ENCODE measurements around the gene E2F8. TPM values are rescaled to one million over a fixed set of nuclear protein-coding genes. Genes with fewer than 3 reads are reported as not detected.

E2F8 gene
- total and polyA plus RNA-seq, 2 experiments from 2014 or later, result 8.3 to 10.6 TPM

GRCh38 chr11:19201737-19202605 is 38.8 kb downstream of the E2F8 start, which contains the start of gene CSRP3:
TSS of gene CSRP3 (minus strand) at chr11:19201983. CDS start at chr11:19192448, 9,535 bp downstream.
- no peaks in the 10 kb centered on the region for H3K36me3 Mint-ChIP-seq (ENCODE audit: low read depth)
- H4K20me1 ChIP-seq (replicated peaks; ENCODE audit: insufficient read depth), result no peaks in the 10 kb centered on the region
- H3K79me2 ChIP-seq (replicated peaks; ENCODE audit: insufficient read depth), result no peaks in the 10 kb centered on the region
- H2AFZ ChIP-seq, result no peak within 1 kb of the TSS
- H3K27ac ChIP-seq (ENCODE audit: low read depth), result no peak within 1 kb of the TSS
- no peak within 1 kb of the TSS for H3K4me2 ChIP-seq
- ATAC-seq (no peak), DNase-seq (ENCODE audit: low spot score) (no peak)
- no peak within 1 kb of the TSS for H3K27ac Mint-ChIP-seq
- 0 out of 2 replicates have a peak, but pooled peaks cover 3% of the 10 kb centered on the region for H3K36me3 ChIP-seq (ENCODE audit: insufficient read depth)
- no peaks in the 10 kb centered on the region for H3K4me1 ChIP-seq (ENCODE audit: insufficient read depth)
- TF ChIP-seq ZNF331 (CRISPR knock-in tag; IDR thresholded peaks at IDR 0.05; ENCODE audit: low read depth) (no peak), ZNF114 (CRISPR knock-in tag; IDR thresholded peaks at IDR 0.05) (no peak), REST (IDR thresholded peaks at IDR 0.05; ENCODE audit: unreplicated experiment) (no peak), NANOG (IDR thresholded peaks at IDR 0.05; ENCODE audit: borderline replicate concordance) (no peak), EZH2 (IDR thresholded peaks at IDR 0.05; ENCODE audit: low read depth, unreplicated experiment) (no peak), CREB1 (CRISPR knock-in tag; IDR thresholded peaks at IDR 0.05; ENCODE audit: low read depth) (no peak), JUNB (IDR thresholded peaks at IDR 0.05; ENCODE audit: unreplicated experiment) (no peak), CTCF (conservative IDR thresholded peaks at IDR 0.05; ENCODE audit: low read depth in 2 of 2) (no peak), ZNF462 (CRISPR knock-in tag; IDR thresholded peaks at IDR 0.05) (no peak), EZH2phosphoT487 (IDR thresholded peaks at IDR 0.05; ENCODE audit: unreplicated experiment) (no peak), ETS1 (IDR thresholded peaks at IDR 0.05) (no peak), STAT1 (IDR thresholded peaks at IDR 0.05; ENCODE audit: unreplicated experiment) (no peak), POLR2AphosphoS5 (IDR thresholded peaks at IDR 0.05; ENCODE audit: low read depth) (no peak)
- H3K9me2 ChIP-seq (ENCODE audit: insufficient read depth), result no peaks in the 10 kb centered on the region
- H3K4me3 Mint-ChIP-seq, result no peak within 1 kb of the TSS
- H3F3A ChIP-seq (replicated peaks; ENCODE audit: low read depth), result no peaks in the 10 kb centered on the region
- no peak within 1 kb of the TSS for H3K4me3 ChIP-seq
- H3K4me1 Mint-ChIP-seq, result no peaks in the 10 kb centered on the region
- no peaks in the 10 kb centered on the region; the same call in 2 of the 3 replicates for H3K9me3 Mint-ChIP-seq
- H3K27me3 ChIP-seq (ENCODE audit: insufficient read depth), result no peaks in the 10 kb centered on the region
- no peaks in the 10 kb centered on the region for H3K27me3 Mint-ChIP-seq (ENCODE audit: insufficient read depth, low read depth, poor library complexity)
